Activated naive CD8-positive, alpha-beta T cell treated with anti-CD3 and anti-CD28 coated beads, Interleukin-2, amount 10 ng/mL, durations not matched to agents 7 days and 5 days (primary cell): ENCODE measurements around the gene ABHD4. TPM values are rescaled to one million over a fixed set of nuclear protein-coding genes. Genes with fewer than 3 reads are reported as not detected.
"Not testable (repeated sequence)": the region's sequence is repeated elsewhere in the genome, so short reads cannot be mapped to it uniquely, and the experiment has no call there.

ENCODE experiments used
- ATAC-seq: fragments of 150-1000 bp; cut with Tn5 transposase; one replicate; pipeline ENCODE4 v1.10.0; 2021; ENCODE audit warnings: low read depth, moderate library complexity
- POLR2A ChIA-PET: fragments of 350-600 bp; sonication (Branson Sonifier 250); formaldehyde crosslinking; loops from one replicate; lab custom pipeline; 2021; ENCODE audit warnings: antibody characterized with exemption; lab: Charles Lee
- DNase-seq: peaks from one replicate; pipeline ENCODE4 v3.0.0; 2021
- H3K27ac Mint-ChIP-seq: one replicate; pipeline ENCODE4 v1.8.0; 2022; ENCODE audit warnings: mild to moderate bottlenecking, mixed read lengths
- H3K27me3 Mint-ChIP-seq: one replicate; pipeline ENCODE4 v1.8.0; 2022; ENCODE audit warnings: mild to moderate bottlenecking, moderate library complexity, mixed read lengths
- H3K36me3 Mint-ChIP-seq: one replicate; pipeline ENCODE4 v1.8.0; 2021; ENCODE audit warnings: mild to moderate bottlenecking, mixed read lengths
- H3K4me1 Mint-ChIP-seq: one replicate; pipeline ENCODE4 v1.8.0; 2021; ENCODE audit warnings: mixed read lengths
- H3K4me3 Mint-ChIP-seq: one replicate; pipeline ENCODE4 v1.8.0; 2022; ENCODE audit warnings: mild to moderate bottlenecking, moderate library complexity, mixed read lengths
- H3K9me3 Mint-ChIP-seq: one replicate; pipeline ENCODE4 v1.8.0; 2021; ENCODE audit warnings: mixed read lengths
- total RNA-seq, 2 experiments: library from RNA; stranded (reverse); gene quantifications; one replicate each; pipeline ENCODE4 v1.2.3, GENCODE V29; 2021

ABHD4 gene
- total RNA-seq, 2 experiments from 2014 or later: 13.0 to 17.9 TPM

GRCh38 chr14:22566266-22566665 lies 31.8 kb upstream of the ABHD4 start:
- ATAC-seq, H3K9me3 Mint-ChIP-seq, H3K27me3 Mint-ChIP-seq: not testable (repeated sequence)
- peaks cover 19% of the 10 kb centered on the region for H3K36me3 Mint-ChIP-seq
- peaks cover 73% of the 10 kb centered on the region for H3K4me1 Mint-ChIP-seq
- DNase-seq: peak; percentile 28
- H3K27ac Mint-ChIP-seq: peak overlapping the region; percentile 85
- H3K4me3 Mint-ChIP-seq: peak overlapping the region; percentile 77
- POLR2A ChIA-PET: interaction anchor here (0.7 to 13.1 kb wide), 11 partner anchors 8 to 652 kb away, joined by 3 to 315 read pairs (median 5); partner anchors contain the start of gene OXA1L

- Mint-ChIP-seq H3K27me3 (no peaks in the 10 kb centered on the region), H3K9me3 (no peaks in the 10 kb centered on the region), H3K27ac (peak overlapping the region; percentile 85), H3K36me3 (peaks cover 19% of the 10 kb centered on the region), H3K4me1 (peaks cover 69% of the 10 kb centered on the region), H3K4me3 (peak overlapping the region; percentile 70)
- POLR2A ChIA-PET: interaction anchor here (0.7 to 13.1 kb wide), 13 partner anchors 9 to 652 kb away, joined by 3 to 315 read pairs (median 4); partner anchors contain the start of gene OXA1L
- ATAC-seq (no peak), DNase-seq (no peak)
These were observed 31.3 kb upstream of the ABHD4 start for GRCh38 chr14:22566845-22567244.

- no peaks in the 10 kb centered on the region for H3K9me3 Mint-ChIP-seq
- POLR2A ChIA-PET: interaction anchor here (0.7 to 13.1 kb wide), 16 partner anchors 9 to 831 kb away, joined by 3 to 315 read pairs (median 4); partner anchors contain the start of gene OXA1L
- peak overlapping the region; percentile 85 for H3K27ac Mint-ChIP-seq
- peak overlapping the region; percentile 70 for H3K4me3 Mint-ChIP-seq
- H3K4me1 Mint-ChIP-seq: peaks cover 65% of the 10 kb centered on the region
- ATAC-seq: no peak
- no peaks in the 10 kb centered on the region for H3K27me3 Mint-ChIP-seq
- peaks cover 19% of the 10 kb centered on the region for H3K36me3 Mint-ChIP-seq
- peak; percentile 33 for DNase-seq
These were observed 30.7 kb upstream of the ABHD4 start for GRCh38 chr14:22567437-22567836.

- DNase-seq: no peak
- no peak for ATAC-seq
- peak overlapping the region; percentile 93 for H3K4me3 Mint-ChIP-seq
- POLR2A ChIA-PET: interaction anchor here (0.7 to 13.1 kb wide), 29 partner anchors 9 to 846 kb away, joined by 3 to 315 read pairs (median 6); partner anchors contain the start of genes ABHD4 and DAD1
- peak overlapping the region; percentile 96 for H3K27ac Mint-ChIP-seq
- peaks cover 57% of the 10 kb centered on the region for H3K4me1 Mint-ChIP-seq
- H3K27me3 Mint-ChIP-seq: no peaks in the 10 kb centered on the region
- peaks cover 30% of the 10 kb centered on the region for H3K36me3 Mint-ChIP-seq
- no peaks in the 10 kb centered on the region for H3K9me3 Mint-ChIP-seq
These were observed 28.9 kb upstream of the ABHD4 start for GRCh38 chr14:22569106-22569736.

GRCh38 chr14:22569737-22570131 lies 28.4 kb upstream of the ABHD4 start:
- ATAC-seq (peak; percentile 0), DNase-seq (no peak)
- Mint-ChIP-seq H3K36me3 (peaks cover 29% of the 10 kb centered on the region), H3K27ac (peak overlapping the region; percentile 96), H3K9me3 (no peaks in the 10 kb centered on the region), H3K4me1 (peaks cover 54% of the 10 kb centered on the region), H3K27me3 (no peaks in the 10 kb centered on the region), H3K4me3 (peak overlapping the region; percentile 93)
- POLR2A ChIA-PET: interaction anchor here (0.6 to 13.1 kb wide), 40 partner anchors 10 to 927 kb away, joined by 3 to 315 read pairs (median 5); partner anchors contain the start of genes ABHD4, DAD1, OR6J1 and OXA1L

- Mint-ChIP-seq H3K27ac (peak overlapping the region; percentile 96), H3K27me3 (no peaks in the 10 kb centered on the region), H3K4me1 (peaks cover 50% of the 10 kb centered on the region), H3K36me3 (peaks cover 30% of the 10 kb centered on the region), H3K9me3 (no peaks in the 10 kb centered on the region), H3K4me3 (peak overlapping the region; percentile 93)
- POLR2A ChIA-PET: interaction anchor here (0.6 to 13.1 kb wide), 41 partner anchors 10 to 928 kb away, joined by 3 to 315 read pairs (median 5); partner anchors contain the start of genes ABHD4, DAD1, OR6J1 and OXA1L
- DNase-seq (peak; percentile 64), ATAC-seq (peak; percentile 85)
These were observed 27.8 kb upstream of the ABHD4 start for GRCh38 chr14:22570132-22570949.

GRCh38 chr14:22572562-22573058 lies 25.5 kb upstream of the ABHD4 start:
- peaks cover 32% of the 10 kb centered on the region for H3K36me3 Mint-ChIP-seq
- H3K9me3 Mint-ChIP-seq: no peaks in the 10 kb centered on the region
- H3K4me3 Mint-ChIP-seq: no peak overlapping the region
- peaks cover 41% of the 10 kb centered on the region for H3K4me1 Mint-ChIP-seq
- no peak for ATAC-seq
- POLR2A ChIA-PET: interaction anchor here (0.6 to 4.9 kb wide), 4 partner anchors 17 to 485 kb away, joined by 3 to 49 read pairs (median 4); partner anchors contain the start of genes ABHD4 and DAD1
- no peak overlapping the region for H3K27ac Mint-ChIP-seq
- H3K27me3 Mint-ChIP-seq: no peaks in the 10 kb centered on the region
- DNase-seq: no peak

GRCh38 chr14:22573804-22574203 lies 24.3 kb upstream of the ABHD4 start:
- H3K36me3 Mint-ChIP-seq: peaks cover 32% of the 10 kb centered on the region
- no peak for DNase-seq
- no peaks in the 10 kb centered on the region for H3K9me3 Mint-ChIP-seq
- H3K4me3 Mint-ChIP-seq: no peak overlapping the region
- H3K27ac Mint-ChIP-seq: no peak overlapping the region
- no peak for ATAC-seq
- no peaks in the 10 kb centered on the region for H3K27me3 Mint-ChIP-seq
- H3K4me1 Mint-ChIP-seq: peaks cover 37% of the 10 kb centered on the region
- POLR2A ChIA-PET: interaction anchor here (0.7 to 1.3 kb wide), 2 partner anchors 16 to 24 kb away, joined by 4 to 5 read pairs; partner anchors contain the start of gene ABHD4

GRCh38 chr14:22577334-22577908 lies 20.7 kb upstream of the ABHD4 start:
- peak overlapping the region; percentile 5 for H3K27ac Mint-ChIP-seq
- H3K4me3 Mint-ChIP-seq: peak overlapping the region; percentile 2
- H3K4me1 Mint-ChIP-seq: peaks cover 38% of the 10 kb centered on the region
- peaks cover 30% of the 10 kb centered on the region for H3K36me3 Mint-ChIP-seq
- H3K27me3 Mint-ChIP-seq: no peaks in the 10 kb centered on the region
- DNase-seq (no peak), ATAC-seq (peak; percentile 47)
- POLR2A ChIA-PET: interaction anchor here (1.4 kb wide), 1 partner anchor 12 kb away, joined by 3 read pairs; no protein-coding TSS in a partner anchor
- H3K9me3 Mint-ChIP-seq: no peaks in the 10 kb centered on the region

- ATAC-seq (no peak), DNase-seq (no peak)
- Mint-ChIP-seq H3K36me3 (peaks cover 20% of the 10 kb centered on the region), H3K4me3 (peak overlapping the region; percentile 33), H3K4me1 (peaks cover 46% of the 10 kb centered on the region), H3K27me3 (no peaks in the 10 kb centered on the region), H3K27ac (peak overlapping the region; percentile 27), H3K9me3 (no peaks in the 10 kb centered on the region)
- POLR2A ChIA-PET: interaction anchor here (1.2 kb wide), 1 partner anchor 9 kb away, joined by 3 read pairs; no protein-coding TSS in a partner anchor
These were observed 18.9 kb upstream of the ABHD4 start for GRCh38 chr14:22579236-22579635.

GRCh38 chr14:22579881-22580280 lies 18.2 kb upstream of the ABHD4 start:
- Mint-ChIP-seq H3K36me3 (peaks cover 15% of the 10 kb centered on the region), H3K4me3 (no peak overlapping the region), H3K27ac (no peak overlapping the region), H3K27me3 (no peaks in the 10 kb centered on the region), H3K4me1 (peaks cover 48% of the 10 kb centered on the region), H3K9me3 (no peaks in the 10 kb centered on the region)
- no peak for DNase-seq
- ATAC-seq: no peak
- POLR2A ChIA-PET: interaction anchor here (0.8 to 1.2 kb wide), 2 partner anchors 8 to 250 kb away, joined by 3 to 5 read pairs; partner anchors contain the start of gene MRPL52

GRCh38 chr14:22580625-22581024 lies 17.5 kb upstream of the ABHD4 start:
- POLR2A ChIA-PET: interaction anchor here (1.2 kb wide), 1 partner anchor 8 kb away, joined by 3 read pairs; no protein-coding TSS in a partner anchor
- H3K4me3 Mint-ChIP-seq: no peak overlapping the region
- ATAC-seq: no peak
- no peaks in the 10 kb centered on the region for H3K27me3 Mint-ChIP-seq
- H3K27ac Mint-ChIP-seq: peak overlapping the region; percentile 31
- H3K4me1 Mint-ChIP-seq: peaks cover 51% of the 10 kb centered on the region
- H3K36me3 Mint-ChIP-seq: peaks cover 16% of the 10 kb centered on the region
- no peak for DNase-seq
- H3K9me3 Mint-ChIP-seq: no peaks in the 10 kb centered on the region
